Activated CD4-positive, alpha-beta memory T cell treated with anti-CD3 and anti-CD28 coated beads, Interleukin-2, amount 10 ng/mL, durations not matched to agents 7 days and 5 days (primary cell): ENCODE measurements around the gene PTPRM. TPM values are rescaled to one million over a fixed set of nuclear protein-coding genes. Genes with fewer than 3 reads are reported as not detected.

Source experiments
- CTCF ChIA-PET: fragments of 350-600 bp; sonication (Branson Sonifier 250); formaldehyde crosslinking; loops from one replicate; lab custom pipeline; 2021; ENCODE audit warnings: antibody characterized with exemption, inconsistent platforms; lab: Charles Lee
- POLR2A ChIA-PET: fragments of 350-600 bp; sonication (Branson Sonifier 250); formaldehyde crosslinking; loops from one replicate; lab custom pipeline; 2021; ENCODE audit warnings: antibody characterized with exemption; lab: Charles Lee
- DNase-seq: peaks from one replicate; pipeline ENCODE4 v3.0.0-alpha.2; 2020
- H3K27ac Mint-ChIP-seq: one replicate; pipeline ENCODE4 v1.8.0; 2021; ENCODE audit warnings: mild to moderate bottlenecking, mixed read lengths
- H3K27me3 Mint-ChIP-seq: one replicate; pipeline ENCODE4 v1.8.0; 2021; ENCODE audit warnings: mixed read lengths
- H3K36me3 Mint-ChIP-seq: one replicate; pipeline ENCODE4 v1.8.0; 2021; ENCODE audit warnings: low read depth, mixed read lengths
- H3K4me1 Mint-ChIP-seq: one replicate; pipeline ENCODE4 v1.8.0; 2021; ENCODE audit warnings: mixed read lengths
- H3K4me3 Mint-ChIP-seq: one replicate; pipeline ENCODE4 v1.8.0; 2021; ENCODE audit warnings: mild to moderate bottlenecking, mixed read lengths
- H3K9me3 Mint-ChIP-seq: one replicate; pipeline ENCODE4 v1.8.0; 2021; ENCODE audit warnings: mixed read lengths
- total RNA-seq, 2 experiments: library from RNA; stranded (reverse); gene quantifications; one replicate each; pipeline ENCODE4 v1.2.3, GENCODE V29; 2021

The PTPRM gene
- total RNA-seq, 2 experiments from 2014 or later = 9.3 to 12.3 TPM

- Mint-ChIP-seq H3K4me1 (no peaks in the 10 kb centered on the region), H3K27ac (no peak overlapping the region), H3K4me3 (no peak overlapping the region), H3K36me3 (no peaks in the 10 kb centered on the region), H3K9me3 (peaks cover 9% of the 10 kb centered on the region), H3K27me3 (no peaks in the 10 kb centered on the region)
- ChIA-PET POLR2A (no interaction called here), CTCF (no interaction called here)
- DNase-seq = no peak
Measured at GRCh38 chr18:7743256-7743655, 176.1 kb downstream of the PTPRM start.

DNA sequence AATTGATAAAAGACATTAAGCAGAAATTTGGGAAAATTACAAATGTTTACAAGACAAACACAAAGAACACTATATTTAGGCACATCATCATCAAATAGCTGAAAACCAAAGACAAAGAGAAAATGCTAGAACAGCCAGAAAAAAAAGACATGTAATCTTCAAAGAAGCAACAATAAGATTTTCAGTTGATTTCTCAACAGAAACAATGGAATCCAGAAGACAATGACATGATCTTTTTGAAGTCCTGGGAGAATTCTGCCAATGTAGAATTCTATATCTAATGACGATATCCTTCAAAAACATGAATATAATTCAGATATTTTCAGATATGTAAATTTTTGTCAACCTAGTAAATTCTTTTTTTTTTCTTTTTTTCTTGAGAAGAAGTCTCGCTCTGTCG, 179.0 kb downstream of the PTPRM start:
- CTCF ChIA-PET = no interaction called here
- Mint-ChIP-seq H3K9me3 (peaks cover 7% of the 10 kb centered on the region), H3K27ac (no peak overlapping the region), H3K27me3 (no peaks in the 10 kb centered on the region), H3K4me1 (no peaks in the 10 kb centered on the region), H3K36me3 (no peaks in the 10 kb centered on the region), H3K4me3 (no peak overlapping the region)
- POLR2A ChIA-PET = no interaction called here
- no peak for DNase-seq

GRCh38 chr18:7748251-7749007, 181.3 kb downstream of the PTPRM start:
- no peak overlapping the region for H3K27ac Mint-ChIP-seq
- peaks cover 10% of the 10 kb centered on the region for H3K9me3 Mint-ChIP-seq

GRCh38 chr18:7749008-7749405, 181.9 kb downstream of the PTPRM start:
- ChIA-PET POLR2A (no interaction called here), CTCF (no interaction called here)
- Mint-ChIP-seq H3K27me3 (no peaks in the 10 kb centered on the region), H3K4me3 (no peak overlapping the region), H3K9me3 (peaks cover 10% of the 10 kb centered on the region), H3K4me1 (no peaks in the 10 kb centered on the region), H3K27ac (no peak overlapping the region), H3K36me3 (no peaks in the 10 kb centered on the region)
- no peak for DNase-seq

More at GRCh38 chr18:7748251-7749007, 181.3 kb downstream of the PTPRM start:
- H3K4me1 Mint-ChIP-seq = no peaks in the 10 kb centered on the region
- no peaks in the 10 kb centered on the region for H3K36me3 Mint-ChIP-seq
- DNase-seq = no peak
- POLR2A ChIA-PET = no interaction called here
- no peaks in the 10 kb centered on the region for H3K27me3 Mint-ChIP-seq
- CTCF ChIA-PET = no interaction called here
- no peak overlapping the region for H3K4me3 Mint-ChIP-seq

DNA sequence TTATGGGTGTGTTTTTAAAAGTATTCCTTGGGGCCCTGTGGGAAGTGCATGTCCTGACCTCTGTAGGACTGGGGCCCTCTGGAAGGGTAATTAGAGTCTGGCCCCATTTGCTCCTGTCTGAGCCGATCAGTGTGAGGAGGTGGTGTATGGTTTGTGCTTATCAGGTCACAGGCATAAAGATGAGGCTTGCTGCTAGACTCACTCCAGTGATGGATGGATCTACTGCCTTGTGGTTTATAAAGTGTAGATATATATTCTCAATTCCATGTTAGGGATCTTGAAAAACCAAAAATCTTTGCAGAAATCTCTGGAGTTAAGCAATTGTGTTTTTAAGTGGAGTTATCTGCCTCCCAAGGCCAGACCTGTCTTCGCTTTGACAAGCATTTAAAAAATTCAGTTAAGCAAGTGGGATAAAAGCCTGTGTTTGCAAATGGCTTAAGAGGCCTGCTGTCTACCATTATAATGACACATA, 182.4 kb downstream of the PTPRM start:
- Mint-ChIP-seq H3K27me3 (no peaks in the 10 kb centered on the region), H3K27ac (no peak overlapping the region), H3K4me1 (no peaks in the 10 kb centered on the region), H3K9me3 (peaks cover 10% of the 10 kb centered on the region), H3K36me3 (no peaks in the 10 kb centered on the region), H3K4me3 (no peak overlapping the region)
- no peak for DNase-seq
- ChIA-PET POLR2A (no interaction called here), CTCF (no interaction called here)

GRCh38 chr18:7750095-7750663, 183.1 kb downstream of the PTPRM start:
- Mint-ChIP-seq H3K4me3 (no peak overlapping the region), H3K4me1 (no peaks in the 10 kb centered on the region), H3K27ac (no peak overlapping the region), H3K9me3 (peaks cover 10% of the 10 kb centered on the region), H3K27me3 (no peaks in the 10 kb centered on the region), H3K36me3 (no peaks in the 10 kb centered on the region)
- no peak for DNase-seq
- CTCF ChIA-PET = no interaction called here
- POLR2A ChIA-PET = no interaction called here

GRCh38 chr18:7750966-7751365, 183.8 kb downstream of the PTPRM start:
- no peak overlapping the region for H3K27ac Mint-ChIP-seq
- H3K36me3 Mint-ChIP-seq = no peaks in the 10 kb centered on the region
- H3K27me3 Mint-ChIP-seq = no peaks in the 10 kb centered on the region
- ChIA-PET CTCF (no interaction called here), POLR2A (no interaction called here)
- no peak for DNase-seq
- H3K4me1 Mint-ChIP-seq = no peaks in the 10 kb centered on the region
- H3K9me3 Mint-ChIP-seq = peaks cover 7% of the 10 kb centered on the region
- no peak overlapping the region for H3K4me3 Mint-ChIP-seq

DNA sequence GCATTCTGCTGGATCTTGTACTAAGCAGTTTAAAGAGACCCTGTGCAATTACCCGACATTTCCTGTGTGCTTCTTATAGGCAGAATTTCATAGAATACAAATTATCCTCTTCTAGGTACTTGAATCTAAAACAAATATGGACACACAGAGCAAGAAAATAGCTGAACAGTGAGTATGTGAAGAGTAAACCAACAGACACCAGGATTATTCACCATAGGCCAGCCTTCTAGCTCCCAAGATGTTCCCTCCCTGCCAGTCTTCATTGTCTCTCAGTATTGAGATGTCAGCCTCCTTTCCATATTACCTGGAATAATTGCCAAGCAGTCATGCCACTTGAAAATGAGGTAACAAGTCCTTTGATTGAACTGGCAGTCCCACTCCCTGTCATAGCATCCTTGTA, 187.1 kb downstream of the PTPRM start:
- CTCF ChIA-PET = no interaction called here

DNA sequence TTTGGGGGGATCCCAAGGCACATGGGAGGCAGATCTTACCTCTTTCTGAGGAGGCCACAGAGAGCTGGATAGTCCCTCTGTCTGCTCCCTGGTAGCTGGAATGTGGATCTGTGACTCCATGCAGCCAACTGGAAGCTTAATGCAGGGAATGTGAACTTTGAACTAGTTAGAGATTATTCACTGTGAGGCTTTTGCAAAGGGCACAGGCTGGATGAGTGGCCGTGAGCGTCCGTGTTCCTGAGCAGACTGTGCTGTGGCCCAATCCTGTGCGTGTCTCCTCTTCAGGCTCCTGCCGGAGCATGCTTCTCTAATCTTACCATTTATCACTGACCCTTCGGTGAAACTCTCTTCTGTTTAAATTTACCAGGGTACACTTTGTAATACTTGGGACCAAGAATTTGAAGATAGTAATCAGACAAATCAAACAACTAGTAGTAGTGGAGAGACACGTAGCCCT, 187.6 kb downstream of the PTPRM start:
- no peak for DNase-seq
- ChIA-PET POLR2A (no interaction called here), CTCF (no interaction called here)
- peaks cover 4% of the 10 kb centered on the region for H3K9me3 Mint-ChIP-seq
- H3K4me3 Mint-ChIP-seq = no peak overlapping the region
- H3K27ac Mint-ChIP-seq = no peak overlapping the region
- H3K36me3 Mint-ChIP-seq = no peaks in the 10 kb centered on the region
- no peaks in the 10 kb centered on the region for H3K27me3 Mint-ChIP-seq
- no peaks in the 10 kb centered on the region for H3K4me1 Mint-ChIP-seq

More for the DNA sequence above, 187.1 kb downstream of the PTPRM start:
- H3K4me1 Mint-ChIP-seq = no peaks in the 10 kb centered on the region
- no peak overlapping the region for H3K27ac Mint-ChIP-seq
- H3K9me3 Mint-ChIP-seq = peaks cover 4% of the 10 kb centered on the region
- no peaks in the 10 kb centered on the region for H3K36me3 Mint-ChIP-seq
- no peak for DNase-seq
- POLR2A ChIA-PET = no interaction called here
- H3K4me3 Mint-ChIP-seq = no peak overlapping the region
- no peaks in the 10 kb centered on the region for H3K27me3 Mint-ChIP-seq

DNA sequence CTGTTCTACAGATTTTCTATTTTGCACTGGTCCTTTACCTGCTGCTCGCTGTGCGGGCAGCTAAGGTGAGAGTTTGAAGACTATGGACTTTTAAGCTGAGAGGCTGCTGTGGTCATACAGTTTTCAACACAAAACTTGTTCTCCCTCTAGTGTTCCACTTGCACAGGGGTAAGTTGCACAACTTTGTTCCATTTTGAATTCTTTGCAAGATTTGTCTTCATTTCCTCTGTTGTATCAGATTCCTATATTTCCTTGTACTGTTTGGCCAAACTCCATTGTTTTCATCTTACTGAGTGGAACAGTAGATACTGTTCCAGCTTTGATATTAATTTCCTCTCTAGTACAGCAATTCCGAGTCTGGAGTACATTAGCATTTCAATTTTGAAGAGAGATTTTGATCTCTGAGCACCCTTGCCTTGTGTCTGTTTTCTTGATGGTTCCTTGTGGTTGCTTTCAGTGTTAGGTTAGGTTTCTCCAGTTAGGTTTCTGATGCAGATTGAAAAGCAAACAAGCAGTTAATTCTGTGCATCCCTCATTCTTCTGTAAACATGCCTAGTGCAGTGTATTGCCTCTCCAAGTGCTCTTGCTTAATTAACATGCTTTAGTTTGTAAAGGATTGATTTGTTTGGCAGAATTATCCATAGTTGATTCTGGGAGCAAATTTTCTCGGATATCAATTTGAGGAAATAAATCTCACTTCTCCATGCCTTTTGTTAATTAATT, 188.8 kb downstream of the PTPRM start:
- ChIA-PET CTCF (no interaction called here), POLR2A (no interaction called here)
- H3K4me1 Mint-ChIP-seq = no peaks in the 10 kb centered on the region
- DNase-seq = no peak
- no peak overlapping the region for H3K4me3 Mint-ChIP-seq
- H3K27me3 Mint-ChIP-seq = no peaks in the 10 kb centered on the region
- peaks cover 4% of the 10 kb centered on the region for H3K9me3 Mint-ChIP-seq
- no peaks in the 10 kb centered on the region for H3K36me3 Mint-ChIP-seq
- H3K27ac Mint-ChIP-seq = no peak overlapping the region

- CTCF ChIA-PET = no interaction called here
- Mint-ChIP-seq H3K4me1 (no peaks in the 10 kb centered on the region), H3K9me3 (no peaks in the 10 kb centered on the region)
Measured at GRCh38 chr18:7757175-7757574, 190.1 kb downstream of the PTPRM start.

GRCh38 chr18:7758764-7759163, 191.6 kb downstream of the PTPRM start:
- POLR2A ChIA-PET = no interaction called here
- no peak for DNase-seq
- Mint-ChIP-seq H3K4me1 (no peaks in the 10 kb centered on the region), H3K27ac (no peak overlapping the region), H3K9me3 (no peaks in the 10 kb centered on the region), H3K27me3 (no peaks in the 10 kb centered on the region), H3K36me3 (no peaks in the 10 kb centered on the region), H3K4me3 (no peak overlapping the region)
- CTCF ChIA-PET = no interaction called here

More at GRCh38 chr18:7757175-7757574, 190.1 kb downstream of the PTPRM start:
- no peak for DNase-seq
- POLR2A ChIA-PET = no interaction called here
- Mint-ChIP-seq H3K27ac (no peak overlapping the region), H3K4me3 (no peak overlapping the region), H3K27me3 (no peaks in the 10 kb centered on the region), H3K36me3 (no peaks in the 10 kb centered on the region)
